HuH-7 (cell line): Measurements from ENCODE around the gene DCLK3.

ENCODE experiments used
- DNase-seq: peaks from one replicate; pipeline ENCODE4 v3.0.0; 2011; ENCODE audit warnings: low spot score

Gene DCLK3

GRCh38 chr3:36666166-36666565 lies 98.2 kb downstream of the DCLK3 start:
- no peak for DNase-seq

GRCh38 chr3:36663666-36664291 lies 100.6 kb downstream of the DCLK3 start:
- DNase-seq: no peak

GRCh38 chr3:36662626-36663025 lies 101.7 kb downstream of the DCLK3 start:
- no peak for DNase-seq
